ENCODE measurements around the gene EGFLAM.

Gene EGFLAM

DNA sequence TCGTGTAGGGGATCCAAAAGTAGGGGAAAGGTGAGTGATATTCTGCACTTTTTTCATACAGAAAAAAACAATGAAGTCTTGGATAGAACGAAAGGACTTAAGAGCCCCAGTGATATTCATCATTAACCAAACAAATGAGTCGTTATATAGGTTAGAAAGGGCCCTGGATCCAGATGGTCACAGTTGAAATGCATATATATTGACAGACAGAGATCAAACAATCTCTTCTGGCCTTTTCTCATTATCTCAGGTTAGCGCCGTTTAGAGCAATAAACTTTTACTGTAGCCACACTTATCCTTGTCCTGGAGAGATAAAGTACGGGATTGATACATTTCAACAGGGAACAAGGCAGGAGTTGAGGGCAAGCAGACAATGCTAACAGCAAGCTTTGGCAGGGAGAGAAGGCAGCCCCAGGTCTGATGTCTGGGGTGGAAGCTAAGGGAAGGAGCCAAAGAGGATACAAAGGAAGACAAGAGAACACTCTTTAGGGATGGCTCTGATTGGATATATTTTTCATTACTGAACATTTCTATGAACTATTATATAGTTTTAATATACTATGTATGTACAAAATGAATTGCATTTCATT lies 221.1 kb downstream of the EGFLAM start:
- no peak for DNase-seq

DNA sequence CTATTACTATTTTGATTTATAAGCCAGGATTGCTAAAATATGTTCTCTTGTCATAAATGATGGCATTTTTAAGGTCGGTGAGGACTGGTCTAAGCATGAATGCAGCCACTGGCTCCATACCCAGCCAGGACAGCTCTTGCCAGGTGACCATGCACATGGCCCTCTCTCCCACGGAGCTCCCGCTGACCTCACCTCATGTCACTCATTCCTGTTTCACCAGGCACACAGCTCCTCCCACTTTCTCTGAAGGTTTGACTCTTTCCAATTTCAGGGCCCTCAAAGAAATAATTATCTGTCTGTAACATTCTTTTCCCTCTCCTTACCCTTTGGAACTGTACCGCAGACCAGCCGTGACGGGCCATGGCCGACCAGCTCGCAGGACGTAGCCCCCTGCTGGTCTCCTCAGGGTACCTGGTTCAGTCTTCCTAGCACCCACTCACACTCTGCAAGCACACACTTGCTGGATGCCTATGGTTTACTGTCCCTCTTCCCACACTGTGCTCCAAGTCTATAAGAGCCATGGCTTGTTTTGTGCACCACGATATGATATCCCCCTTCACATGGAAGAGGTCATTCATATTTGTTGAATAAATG lies 225.5 kb downstream of the EGFLAM start:
- DNase-seq = no peak

DNA sequence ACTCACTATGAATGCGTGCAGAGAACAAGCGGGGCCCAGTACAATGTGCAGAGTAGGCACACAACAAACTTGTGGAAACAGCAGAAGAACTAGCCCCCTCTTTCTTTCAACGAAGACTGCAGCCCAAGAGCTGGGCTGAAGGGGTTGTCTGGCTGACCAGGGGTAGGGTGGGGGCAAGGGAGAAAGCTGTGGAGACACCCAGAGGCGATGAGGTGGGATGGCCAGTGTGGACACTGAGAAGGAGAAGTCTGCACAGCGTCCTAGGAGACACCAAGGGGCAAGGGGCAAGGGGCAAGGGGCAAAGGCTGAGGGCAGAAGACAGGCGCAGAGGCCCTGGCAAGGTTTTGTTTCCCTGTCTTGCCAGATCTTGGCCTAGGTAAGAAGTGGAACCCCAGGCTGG lies 235.8 kb downstream of the EGFLAM start:
- DNase-seq = no peak

DNA sequence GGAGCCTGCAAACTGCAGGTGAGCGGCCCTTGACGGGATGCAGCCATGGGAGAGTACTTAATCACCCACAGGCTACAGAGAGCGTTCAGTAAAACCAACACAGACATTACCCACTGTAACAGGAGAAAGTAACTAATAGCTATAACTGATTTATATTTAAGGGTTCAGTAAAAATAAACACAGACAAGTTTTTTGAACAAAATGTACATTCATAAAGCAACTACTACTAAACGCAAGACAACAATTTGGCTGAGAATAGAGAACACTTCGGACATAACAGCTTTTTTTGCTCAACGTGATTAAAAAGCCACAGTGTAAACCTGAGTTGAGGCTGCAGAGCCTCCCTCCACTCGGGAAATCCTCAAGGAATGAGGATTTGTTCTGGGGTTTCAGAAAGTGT lies 236.4 kb downstream of the EGFLAM start:
- DNase-seq = no peak

DNA sequence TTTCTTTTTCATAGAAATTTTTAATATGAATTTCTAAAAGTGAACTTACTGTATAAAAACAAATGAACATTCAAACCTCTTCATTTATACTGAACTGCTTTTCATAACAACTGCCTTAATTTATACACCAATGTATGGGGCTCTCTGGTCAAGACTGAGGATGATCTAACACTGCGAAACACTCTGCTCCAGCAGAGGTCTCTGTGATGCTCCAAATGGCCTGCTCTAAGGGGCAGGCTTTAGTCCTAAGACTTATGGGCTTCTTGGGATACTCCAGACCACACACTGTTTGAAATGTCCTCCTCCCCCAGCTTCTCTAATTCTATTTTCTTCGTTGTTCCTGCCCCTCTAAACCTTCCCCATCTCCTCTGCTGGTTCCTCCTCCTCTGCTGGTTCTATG lies 239.6 kb downstream of the EGFLAM start:
- no peak for DNase-seq

DNA sequence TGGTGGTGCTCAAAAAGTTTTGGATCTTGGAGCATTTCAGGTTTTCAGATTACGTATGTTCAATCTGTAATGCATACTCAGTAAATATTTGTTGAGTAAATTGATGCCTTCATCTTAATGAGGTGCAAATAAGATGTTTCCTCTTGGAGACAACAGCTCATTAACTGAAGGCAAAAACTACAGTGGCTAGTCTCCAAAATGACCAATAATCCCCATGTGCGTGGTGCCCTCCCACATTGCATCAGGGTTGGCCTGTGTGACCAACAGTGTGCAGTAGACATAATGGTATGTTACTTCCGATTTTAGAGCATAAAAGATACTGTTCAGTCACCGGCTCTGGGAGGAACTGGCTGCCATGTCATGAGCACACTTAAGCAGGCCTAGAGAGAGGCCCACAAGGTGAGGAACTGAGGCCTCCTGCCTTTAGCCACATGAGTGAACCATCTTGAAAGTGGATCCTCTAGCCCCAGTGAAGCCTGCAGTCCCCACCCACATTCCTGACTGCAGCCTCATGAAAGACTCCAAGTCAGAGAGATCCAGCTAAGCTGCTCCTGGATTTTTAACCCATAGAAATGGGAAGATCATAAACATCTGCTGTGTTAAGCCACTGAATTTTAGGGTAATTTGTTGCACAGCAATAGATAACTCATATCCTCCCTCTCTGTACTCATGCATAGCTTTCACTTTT lies 242.4 kb downstream of the EGFLAM start:
- no peak for DNase-seq

DNA sequence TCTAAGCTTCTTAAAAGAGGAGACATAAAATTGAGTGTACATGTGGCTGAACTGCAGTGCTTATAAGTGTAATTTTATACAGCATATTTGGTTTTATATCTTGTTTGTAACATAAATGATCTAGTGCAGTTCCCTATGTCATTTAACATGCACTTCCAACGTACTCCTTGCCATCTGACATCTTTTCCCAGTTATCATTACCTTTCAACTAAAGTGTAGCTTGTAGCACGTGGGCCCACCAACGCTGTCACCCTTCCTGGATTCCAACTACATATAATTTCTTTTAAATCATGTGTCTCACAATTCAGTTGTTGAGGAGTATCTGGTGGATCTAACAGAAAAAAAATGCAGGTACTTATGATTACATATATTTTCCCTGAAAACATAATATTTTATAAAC lies 247.9 kb downstream of the EGFLAM start:
- no peak for DNase-seq

DNA sequence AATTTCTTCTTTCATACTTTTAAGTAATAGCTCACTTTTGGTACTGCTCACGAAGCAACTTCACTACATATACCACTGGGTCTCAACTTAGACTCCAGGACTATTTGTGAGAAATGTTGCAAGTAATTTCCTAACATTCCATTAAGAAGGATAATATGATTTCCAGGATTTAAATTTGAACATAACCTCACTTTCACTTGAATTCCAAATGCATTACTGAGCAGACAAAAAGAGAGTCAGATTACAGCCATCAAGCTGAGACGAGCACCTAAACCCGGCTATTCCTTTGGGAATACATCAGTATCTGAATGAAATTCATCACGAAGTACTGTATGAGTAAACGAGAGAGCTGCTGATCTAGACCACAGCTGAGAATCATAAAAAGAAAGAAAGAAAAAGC lies 250.8 kb downstream of the EGFLAM start:
- DNase-seq = no peak
